ENCODE measurements around the gene METTL26. TPM values are rescaled to one million over a fixed set of nuclear protein-coding genes. Genes with fewer than 3 reads are reported as not detected.
A peak's percentile ranks its signal among the peaks of the same experiment; 100 is the strongest.

Gene METTL26
- total and polyA plus RNA-seq, 9 of the 15 experiments (the other 6 are each of a cell fraction or from before 2014, with no cell fraction given), result 7.3 to 262 (median 80.9) TPM

DNA sequence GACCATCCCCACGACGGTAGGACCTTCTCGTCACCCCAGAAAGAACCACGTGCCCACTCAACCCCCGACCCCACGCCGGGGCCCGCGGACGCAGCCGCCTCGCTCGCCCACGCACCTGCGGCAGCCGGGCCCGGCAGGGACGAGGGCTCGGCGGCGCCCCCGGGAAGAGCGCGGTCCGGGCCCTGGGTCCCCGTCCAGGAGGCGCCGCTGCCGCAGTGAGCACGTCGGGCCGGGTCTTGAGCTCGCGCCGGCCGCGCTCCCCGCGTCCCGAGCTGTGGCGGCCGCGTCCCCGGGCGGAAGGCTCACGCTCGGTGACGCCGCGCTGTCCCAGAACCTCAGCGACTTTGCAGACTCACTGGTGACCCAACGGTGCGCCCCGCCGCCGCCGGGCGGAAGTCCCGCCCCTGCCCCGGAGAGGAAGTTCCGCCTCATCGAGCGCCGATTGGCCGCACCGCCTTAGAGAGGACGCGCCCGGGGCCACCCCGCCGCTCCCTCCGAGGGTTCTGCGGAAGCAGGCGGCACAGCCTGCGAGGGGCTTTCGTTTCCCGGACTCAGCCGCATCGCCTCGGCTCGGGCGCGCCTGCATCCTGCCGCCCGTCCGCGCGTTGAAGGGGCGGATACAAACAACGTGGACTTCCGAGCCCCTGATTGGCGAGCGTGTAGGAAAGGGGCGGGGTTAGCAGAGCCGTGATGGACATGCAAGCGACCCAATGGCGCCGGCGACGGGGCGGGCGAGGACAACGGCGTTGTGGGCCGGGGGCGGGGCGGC is 47.0 kb downstream of the METTL26 start (continued):
- TF ChIP-seq, protein P1, sequence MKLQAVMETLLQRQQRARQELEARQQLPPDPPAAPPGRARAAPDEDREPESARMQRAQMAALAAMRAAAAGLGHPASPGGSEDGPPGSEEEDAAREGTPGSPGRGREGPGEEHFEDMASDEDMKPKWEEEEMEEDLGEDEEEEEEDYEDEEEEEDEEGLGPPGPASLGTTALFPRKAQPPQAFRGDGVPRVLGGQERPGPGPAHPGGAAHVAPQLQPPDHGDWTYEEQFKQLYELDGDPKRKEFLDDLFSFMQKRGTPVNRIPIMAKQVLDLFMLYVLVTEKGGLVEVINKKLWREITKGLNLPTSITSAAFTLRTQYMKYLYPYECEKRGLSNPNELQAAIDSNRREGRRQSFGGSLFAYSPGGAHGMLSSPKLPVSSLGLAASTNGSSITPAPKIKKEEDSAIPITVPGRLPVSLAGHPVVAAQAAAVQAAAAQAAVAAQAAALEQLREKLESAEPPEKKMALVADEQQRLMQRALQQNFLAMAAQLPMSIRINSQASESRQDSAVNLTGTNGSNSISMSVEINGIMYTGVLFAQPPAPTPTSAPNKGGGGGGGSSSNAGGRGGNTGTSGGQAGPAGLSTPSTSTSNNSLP (IDR thresholded peaks at IDR 0.05; ENCODE audit: borderline replicate concordance, low read depth, low read length), result no peak
- TF ChIP-seq ZNF57 (CRISPR knock-in tag; IDR thresholded peaks at IDR 0.05) (no peak), MAFK (IDR thresholded peaks at IDR 0.05; ENCODE audit: low read length) (0 out of 2 replicates have a peak, but pooled peaks have one; percentile 13), MCM7 (IDR thresholded peaks at IDR 0.05) (no peak), ZNF143 (CRISPR knock-in tag; IDR thresholded peaks at IDR 0.05) (no peak; the same call in 1 of the 2 replicates), ZNF165 (CRISPR knock-in tag; IDR thresholded peaks at IDR 0.05; ENCODE audit: borderline replicate concordance) (no peak)
- TF ChIP-seq, protein P2, sequence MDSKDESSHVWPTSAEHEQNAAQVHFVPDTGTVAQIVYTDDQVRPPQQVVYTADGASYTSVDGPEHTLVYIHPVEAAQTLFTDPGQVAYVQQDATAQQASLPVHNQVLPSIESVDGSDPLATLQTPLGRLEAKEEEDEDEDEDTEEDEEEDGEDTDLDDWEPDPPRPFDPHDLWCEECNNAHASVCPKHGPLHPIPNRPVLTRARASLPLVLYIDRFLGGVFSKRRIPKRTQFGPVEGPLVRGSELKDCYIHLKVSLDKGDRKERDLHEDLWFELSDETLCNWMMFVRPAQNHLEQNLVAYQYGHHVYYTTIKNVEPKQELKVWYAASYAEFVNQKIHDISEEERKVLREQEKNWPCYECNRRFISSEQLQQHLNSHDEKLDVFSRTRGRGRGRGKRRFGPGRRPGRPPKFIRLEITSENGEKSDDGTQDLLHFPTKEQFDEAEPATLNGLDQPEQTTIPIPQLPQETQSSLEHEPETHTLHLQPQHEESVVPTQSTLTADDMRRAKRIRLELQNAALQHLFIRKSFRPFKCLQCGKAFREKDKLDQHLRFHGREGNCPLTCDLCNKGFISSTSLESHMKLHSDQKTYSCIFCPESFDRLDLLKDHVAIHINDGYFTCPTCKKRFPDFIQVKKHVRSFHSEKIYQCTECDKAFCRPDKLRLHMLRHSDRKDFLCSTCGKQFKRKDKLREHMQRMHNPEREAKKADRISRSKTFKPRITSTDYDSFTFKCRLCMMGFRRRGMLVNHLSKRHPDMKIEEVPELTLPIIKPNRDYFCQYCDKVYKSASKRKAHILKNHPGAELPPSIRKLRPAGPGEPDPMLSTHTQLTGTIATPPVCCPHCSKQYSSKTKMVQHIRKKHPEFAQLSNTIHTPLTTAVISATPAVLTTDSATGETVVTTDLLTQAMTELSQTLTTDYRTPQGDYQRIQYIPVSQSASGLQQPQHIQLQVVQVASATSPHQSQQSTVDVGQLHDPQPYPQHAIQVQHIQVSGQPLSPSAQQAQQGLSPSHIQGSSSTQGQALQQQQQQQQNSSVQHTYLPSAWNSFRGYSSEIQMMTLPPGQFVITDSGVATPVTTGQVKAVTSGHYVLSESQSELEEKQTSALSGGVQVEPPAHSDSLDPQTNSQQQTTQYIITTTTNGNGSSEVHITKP (IDR thresholded peaks at IDR 0.05; ENCODE audit: partially characterized antibody), result no peak
- TF ChIP-seq, protein P3, sequence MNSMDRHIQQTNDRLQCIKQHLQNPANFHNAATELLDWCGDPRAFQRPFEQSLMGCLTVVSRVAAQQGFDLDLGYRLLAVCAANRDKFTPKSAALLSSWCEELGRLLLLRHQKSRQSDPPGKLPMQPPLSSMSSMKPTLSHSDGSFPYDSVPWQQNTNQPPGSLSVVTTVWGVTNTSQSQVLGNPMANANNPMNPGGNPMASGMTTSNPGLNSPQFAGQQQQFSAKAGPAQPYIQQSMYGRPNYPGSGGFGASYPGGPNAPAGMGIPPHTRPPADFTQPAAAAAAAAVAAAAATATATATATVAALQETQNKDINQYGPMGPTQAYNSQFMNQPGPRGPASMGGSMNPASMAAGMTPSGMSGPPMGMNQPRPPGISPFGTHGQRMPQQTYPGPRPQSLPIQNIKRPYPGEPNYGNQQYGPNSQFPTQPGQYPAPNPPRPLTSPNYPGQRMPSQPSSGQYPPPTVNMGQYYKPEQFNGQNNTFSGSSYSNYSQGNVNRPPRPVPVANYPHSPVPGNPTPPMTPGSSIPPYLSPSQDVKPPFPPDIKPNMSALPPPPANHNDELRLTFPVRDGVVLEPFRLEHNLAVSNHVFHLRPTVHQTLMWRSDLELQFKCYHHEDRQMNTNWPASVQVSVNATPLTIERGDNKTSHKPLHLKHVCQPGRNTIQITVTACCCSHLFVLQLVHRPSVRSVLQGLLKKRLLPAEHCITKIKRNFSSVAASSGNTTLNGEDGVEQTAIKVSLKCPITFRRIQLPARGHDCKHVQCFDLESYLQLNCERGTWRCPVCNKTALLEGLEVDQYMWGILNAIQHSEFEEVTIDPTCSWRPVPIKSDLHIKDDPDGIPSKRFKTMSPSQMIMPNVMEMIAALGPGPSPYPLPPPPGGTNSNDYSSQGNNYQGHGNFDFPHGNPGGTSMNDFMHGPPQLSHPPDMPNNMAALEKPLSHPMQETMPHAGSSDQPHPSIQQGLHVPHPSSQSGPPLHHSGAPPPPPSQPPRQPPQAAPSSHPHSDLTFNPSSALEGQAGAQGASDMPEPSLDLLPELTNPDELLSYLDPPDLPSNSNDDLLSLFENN (IDR thresholded peaks at IDR 0.05; ENCODE audit: low read depth in 2 of 2, low read length in 2 of 2), result no peak; a peak in 1 of 4 replicates
- TF ChIP-seq, protein P4, sequence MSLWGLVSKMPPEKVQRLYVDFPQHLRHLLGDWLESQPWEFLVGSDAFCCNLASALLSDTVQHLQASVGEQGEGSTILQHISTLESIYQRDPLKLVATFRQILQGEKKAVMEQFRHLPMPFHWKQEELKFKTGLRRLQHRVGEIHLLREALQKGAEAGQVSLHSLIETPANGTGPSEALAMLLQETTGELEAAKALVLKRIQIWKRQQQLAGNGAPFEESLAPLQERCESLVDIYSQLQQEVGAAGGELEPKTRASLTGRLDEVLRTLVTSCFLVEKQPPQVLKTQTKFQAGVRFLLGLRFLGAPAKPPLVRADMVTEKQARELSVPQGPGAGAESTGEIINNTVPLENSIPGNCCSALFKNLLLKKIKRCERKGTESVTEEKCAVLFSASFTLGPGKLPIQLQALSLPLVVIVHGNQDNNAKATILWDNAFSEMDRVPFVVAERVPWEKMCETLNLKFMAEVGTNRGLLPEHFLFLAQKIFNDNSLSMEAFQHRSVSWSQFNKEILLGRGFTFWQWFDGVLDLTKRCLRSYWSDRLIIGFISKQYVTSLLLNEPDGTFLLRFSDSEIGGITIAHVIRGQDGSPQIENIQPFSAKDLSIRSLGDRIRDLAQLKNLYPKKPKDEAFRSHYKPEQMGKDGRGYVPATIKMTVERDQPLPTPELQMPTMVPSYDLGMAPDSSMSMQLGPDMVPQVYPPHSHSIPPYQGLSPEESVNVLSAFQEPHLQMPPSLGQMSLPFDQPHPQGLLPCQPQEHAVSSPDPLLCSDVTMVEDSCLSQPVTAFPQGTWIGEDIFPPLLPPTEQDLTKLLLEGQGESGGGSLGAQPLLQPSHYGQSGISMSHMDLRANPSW (CRISPR knock-in tag; IDR thresholded peaks at IDR 0.05), result no peak
- TF ChIP-seq, protein P5, sequence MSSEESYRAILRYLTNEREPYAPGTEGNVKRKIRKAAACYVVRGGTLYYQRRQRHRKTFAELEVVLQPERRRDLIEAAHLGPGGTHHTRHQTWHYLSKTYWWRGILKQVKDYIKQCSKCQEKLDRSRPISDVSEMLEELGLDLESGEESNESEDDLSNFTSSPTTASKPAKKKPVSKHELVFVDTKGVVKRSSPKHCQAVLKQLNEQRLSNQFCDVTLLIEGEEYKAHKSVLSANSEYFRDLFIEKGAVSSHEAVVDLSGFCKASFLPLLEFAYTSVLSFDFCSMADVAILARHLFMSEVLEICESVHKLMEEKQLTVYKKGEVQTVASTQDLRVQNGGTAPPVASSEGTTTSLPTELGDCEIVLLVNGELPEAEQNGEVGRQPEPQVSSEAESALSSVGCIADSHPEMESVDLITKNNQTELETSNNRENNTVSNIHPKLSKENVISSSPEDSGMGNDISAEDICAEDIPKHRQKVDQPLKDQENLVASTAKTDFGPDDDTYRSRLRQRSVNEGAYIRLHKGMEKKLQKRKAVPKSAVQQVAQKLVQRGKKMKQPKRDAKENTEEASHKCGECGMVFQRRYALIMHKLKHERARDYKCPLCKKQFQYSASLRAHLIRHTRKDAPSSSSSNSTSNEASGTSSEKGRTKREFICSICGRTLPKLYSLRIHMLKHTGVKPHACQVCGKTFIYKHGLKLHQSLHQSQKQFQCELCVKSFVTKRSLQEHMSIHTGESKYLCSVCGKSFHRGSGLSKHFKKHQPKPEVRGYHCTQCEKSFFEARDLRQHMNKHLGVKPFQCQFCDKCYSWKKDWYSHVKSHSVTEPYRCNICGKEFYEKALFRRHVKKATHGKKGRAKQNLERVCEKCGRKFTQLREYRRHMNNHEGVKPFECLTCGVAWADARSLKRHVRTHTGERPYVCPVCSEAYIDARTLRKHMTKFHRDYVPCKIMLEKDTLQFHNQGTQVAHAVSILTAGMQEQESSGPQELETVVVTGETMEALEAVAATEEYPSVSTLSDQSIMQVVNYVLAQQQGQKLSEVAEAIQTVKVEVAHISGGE (CRISPR knock-in tag; IDR thresholded peaks at IDR 0.05), result no peak
